NCI-H2081 treated with DMSO at 0.1 percent for 48 hours (cell line): Measurements from ENCODE around the gene PGAP3.
"Not testable (repeated sequence)": the region's sequence is repeated elsewhere in the genome, so short reads cannot be mapped to it uniquely, and the experiment has no call there.

ENCODE experiments used
- DNase-seq: peaks from one replicate; lab custom pipeline; 2025; lab: John Stamatoyannopoulos, UW

Gene PGAP3

DNA sequence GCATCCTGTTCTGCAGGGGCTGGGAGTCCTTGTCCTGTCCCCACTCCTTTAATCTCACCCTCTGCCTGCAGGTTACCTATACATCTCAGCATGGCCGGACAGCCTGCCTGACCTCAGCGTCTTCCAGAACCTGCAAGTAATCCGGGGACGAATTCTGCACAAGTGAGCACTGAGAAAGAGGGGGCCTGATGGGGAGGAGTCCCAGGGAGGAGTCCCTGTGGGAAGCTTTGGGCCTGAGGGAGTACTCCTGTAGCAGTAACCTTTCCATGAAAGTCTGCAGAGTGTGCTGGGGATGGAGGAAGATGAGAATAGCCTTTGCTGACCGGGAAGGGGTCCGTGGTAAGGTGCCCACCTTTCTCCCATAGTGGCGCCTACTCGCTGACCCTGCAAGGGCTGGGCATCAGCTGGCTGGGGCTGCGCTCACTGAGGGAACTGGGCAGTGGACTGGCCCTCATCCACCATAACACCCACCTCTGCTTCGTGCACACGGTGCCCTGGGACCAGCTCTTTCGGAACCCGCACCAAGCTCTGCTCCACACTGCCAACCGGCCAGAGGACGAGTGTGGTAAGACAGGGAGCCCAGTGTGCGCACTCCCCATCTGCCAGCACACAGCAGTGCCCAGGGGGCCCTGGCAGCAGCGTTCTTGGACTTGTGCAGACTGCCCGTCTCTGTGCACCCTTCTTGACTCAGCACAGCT lies 27.7 kb upstream of the PGAP3 start:
- DNase-seq = no peak

- no peak for DNase-seq
These were observed 26.4 kb upstream of the PGAP3 start for GRCh38 chr17:39714234-39714633.

- no peak for DNase-seq
These were observed 24.0 kb upstream of the PGAP3 start for GRCh38 chr17:39711851-39712250.

GRCh38 chr17:39711071-39711470 lies 23.2 kb upstream of the PGAP3 start:
- not testable (repeated sequence) for DNase-seq

- DNase-seq = no peak
These were observed 22.4 kb upstream of the PGAP3 start for GRCh38 chr17:39709998-39710964.

DNA sequence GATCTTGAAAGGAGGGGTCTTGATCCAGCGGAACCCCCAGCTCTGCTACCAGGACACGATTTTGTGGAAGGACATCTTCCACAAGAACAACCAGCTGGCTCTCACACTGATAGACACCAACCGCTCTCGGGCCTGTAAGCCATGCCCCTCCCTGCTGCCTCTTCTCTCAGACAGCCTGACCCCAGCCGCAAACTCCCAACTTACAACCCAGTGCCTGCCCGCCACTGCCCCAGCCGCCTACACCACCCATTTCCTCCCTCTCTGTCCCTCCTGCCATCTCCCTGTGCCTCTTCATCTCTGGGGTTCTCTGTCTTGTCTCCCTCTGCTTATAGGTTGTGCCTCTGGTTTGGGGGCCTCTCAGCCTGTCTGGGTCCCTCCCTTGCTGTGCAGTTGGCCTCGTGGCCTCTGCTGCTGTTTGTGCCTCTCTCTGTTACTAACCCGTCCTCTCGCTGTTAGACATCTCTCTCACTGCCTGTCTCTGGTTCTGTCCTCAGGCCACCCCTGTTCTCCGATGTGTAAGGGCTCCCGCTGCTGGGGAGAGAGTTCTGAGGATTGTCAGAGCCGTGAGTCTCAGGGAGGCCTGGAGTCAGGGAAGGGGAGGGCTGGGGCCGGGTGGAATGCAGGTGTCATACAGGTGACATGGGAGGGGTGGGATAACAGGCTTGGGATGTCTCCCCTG lies 21.6 kb upstream of the PGAP3 start:
- DNase-seq = no peak

DNA sequence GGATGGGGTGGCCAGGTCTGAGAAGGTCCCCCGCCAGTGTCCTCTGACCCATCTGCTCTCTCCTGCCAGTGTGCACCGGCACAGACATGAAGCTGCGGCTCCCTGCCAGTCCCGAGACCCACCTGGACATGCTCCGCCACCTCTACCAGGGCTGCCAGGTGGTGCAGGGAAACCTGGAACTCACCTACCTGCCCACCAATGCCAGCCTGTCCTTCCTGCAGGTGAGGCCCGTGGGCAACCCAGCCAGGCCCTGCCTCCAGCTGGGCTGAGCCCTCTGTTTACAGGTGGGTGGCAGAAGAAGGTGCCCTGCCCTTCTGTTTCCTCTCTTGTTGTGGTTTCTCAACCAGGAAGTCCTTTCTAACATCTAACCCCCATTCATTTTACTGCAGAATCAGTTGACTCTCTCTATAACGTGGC lies 19.1 kb upstream of the PGAP3 start:
- no peak for DNase-seq

GRCh38 chr17:39706383-39706782 lies 18.5 kb upstream of the PGAP3 start:
- DNase-seq = no peak

DNA sequence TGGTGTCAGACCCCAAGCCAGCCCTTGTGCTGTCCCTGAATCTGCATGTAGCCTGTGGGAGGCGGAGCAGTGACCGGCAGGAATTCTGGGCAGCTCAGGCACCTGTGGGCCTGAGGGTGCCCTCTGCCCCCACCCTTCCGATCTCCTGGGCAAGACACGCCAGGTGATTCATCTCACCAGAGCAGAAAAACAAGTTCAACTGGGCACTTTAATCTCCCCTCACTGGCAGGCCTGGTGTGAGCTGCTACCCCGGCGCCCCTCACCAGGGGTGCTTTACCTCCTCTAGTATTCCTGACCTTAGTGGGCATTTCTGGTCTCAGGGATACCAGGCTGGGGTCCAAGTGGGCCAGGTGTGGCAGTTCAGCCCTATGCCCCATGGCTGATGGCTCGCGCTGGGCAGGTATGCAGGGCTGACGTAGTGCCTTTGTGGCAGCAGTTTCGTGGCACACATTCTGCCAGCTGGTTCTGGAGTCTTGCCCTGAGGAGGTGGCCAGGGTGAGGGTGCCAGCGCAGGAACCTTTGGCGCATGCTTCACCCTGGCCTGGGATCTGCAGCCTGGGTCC lies 18.0 kb upstream of the PGAP3 start:
- DNase-seq = no peak

- no peak for DNase-seq
These were observed 17.1 kb upstream of the PGAP3 start for GRCh38 chr17:39704821-39705551.

DNA sequence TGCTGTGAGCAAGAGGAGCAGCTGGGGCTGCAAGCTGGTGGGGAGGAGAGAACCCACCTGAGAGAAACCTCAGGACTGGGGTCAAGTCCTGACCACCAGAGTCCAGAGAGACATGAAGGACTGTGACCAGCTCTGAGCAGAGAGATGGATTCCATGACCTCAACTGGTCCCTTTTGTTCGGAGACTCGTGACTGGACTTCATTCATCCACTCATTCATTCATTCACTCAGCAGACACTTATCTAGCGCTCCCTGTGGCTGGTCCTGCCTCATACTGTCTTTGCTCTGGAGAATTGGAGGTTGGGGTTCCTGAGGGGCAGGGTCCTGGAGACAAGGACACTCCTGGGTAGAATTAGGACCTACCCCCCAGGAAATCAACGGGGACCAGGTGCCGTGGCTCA lies 16.1 kb upstream of the PGAP3 start:
- no peak for DNase-seq

- no peak for DNase-seq
These were observed 15.3 kb upstream of the PGAP3 start for GRCh38 chr17:39702901-39703893.

DNA sequence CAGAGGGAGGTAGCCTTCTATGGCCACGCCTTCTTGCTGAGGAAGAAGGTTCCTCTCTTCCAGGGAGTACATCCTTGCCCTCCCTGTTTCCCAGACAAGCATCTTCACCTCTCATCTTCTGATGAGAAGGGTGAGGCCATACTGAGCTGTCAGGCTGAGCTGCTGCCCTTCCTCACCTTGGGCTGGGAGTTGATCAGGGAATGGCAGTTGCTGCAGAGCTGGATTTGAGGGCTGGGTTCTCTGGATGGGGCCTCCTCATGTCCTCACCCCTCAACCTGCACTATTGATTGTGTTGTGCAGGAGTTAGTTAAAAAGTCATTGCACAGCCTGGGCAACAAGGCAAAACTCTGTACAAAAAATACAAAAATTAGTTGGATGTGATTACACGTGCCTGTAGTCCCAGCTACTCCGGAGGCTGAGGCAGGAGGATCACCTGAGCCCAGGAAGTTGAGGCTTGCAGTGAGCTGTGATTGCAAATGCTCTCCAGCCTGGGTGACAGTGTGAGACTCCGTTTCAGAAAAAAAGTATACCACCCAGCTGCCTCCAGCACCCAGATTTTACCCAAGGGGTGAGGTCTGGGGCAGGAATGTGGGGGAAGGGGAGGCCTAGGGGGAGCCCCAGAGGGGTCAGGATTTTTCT lies 14.0 kb upstream of the PGAP3 start:
- DNase-seq = no peak

DNA sequence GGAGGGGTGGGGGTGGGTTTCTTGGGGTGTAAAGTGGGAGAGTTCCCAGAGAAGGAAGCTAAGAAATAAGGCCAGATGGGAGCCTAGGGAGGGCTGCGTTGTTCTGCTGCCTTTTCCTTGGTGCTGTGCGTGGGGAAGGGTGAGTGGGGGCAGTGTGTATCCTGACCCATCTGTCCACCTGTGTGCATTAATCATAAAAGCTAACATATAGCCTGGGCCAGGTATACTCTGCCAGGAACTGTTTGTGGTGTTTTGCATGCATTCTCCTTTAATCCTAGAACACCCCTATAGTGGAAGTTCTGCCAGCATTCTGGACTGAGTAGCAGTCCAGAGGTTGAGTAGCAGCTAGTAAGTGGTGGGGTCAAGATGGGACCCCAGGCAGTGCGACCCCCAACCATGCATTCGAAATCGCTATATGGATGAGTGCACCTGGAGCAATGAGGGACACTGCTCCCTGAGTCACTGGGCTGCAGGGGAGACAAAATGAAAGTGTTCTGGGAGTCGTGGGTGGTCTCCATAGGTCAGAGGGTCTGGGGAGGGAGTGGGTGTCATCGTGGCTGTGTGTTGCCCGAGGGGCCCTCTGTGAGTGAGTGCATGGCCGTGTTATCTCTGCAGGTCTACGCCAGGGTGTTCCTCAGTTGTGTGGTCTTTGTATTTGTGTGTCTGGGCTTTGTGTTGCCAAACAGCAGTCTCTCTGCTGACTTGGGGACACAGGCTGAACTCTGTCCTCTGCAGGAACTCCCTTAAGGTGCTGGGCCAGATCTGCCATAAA lies 13.3 kb upstream of the PGAP3 start:
- no peak for DNase-seq

- no peak for DNase-seq
These were observed 12.5 kb upstream of the PGAP3 start for GRCh38 chr17:39700148-39700987.

- no peak for DNase-seq
These were observed 11.9 kb upstream of the PGAP3 start, which contains the start of gene ERBB2 for GRCh38 chr17:39699818-39700147. ERBB2 (plus strand) TSS chr17:39700064; CDS start chr17:39700239, 175 bp downstream.

DNA sequence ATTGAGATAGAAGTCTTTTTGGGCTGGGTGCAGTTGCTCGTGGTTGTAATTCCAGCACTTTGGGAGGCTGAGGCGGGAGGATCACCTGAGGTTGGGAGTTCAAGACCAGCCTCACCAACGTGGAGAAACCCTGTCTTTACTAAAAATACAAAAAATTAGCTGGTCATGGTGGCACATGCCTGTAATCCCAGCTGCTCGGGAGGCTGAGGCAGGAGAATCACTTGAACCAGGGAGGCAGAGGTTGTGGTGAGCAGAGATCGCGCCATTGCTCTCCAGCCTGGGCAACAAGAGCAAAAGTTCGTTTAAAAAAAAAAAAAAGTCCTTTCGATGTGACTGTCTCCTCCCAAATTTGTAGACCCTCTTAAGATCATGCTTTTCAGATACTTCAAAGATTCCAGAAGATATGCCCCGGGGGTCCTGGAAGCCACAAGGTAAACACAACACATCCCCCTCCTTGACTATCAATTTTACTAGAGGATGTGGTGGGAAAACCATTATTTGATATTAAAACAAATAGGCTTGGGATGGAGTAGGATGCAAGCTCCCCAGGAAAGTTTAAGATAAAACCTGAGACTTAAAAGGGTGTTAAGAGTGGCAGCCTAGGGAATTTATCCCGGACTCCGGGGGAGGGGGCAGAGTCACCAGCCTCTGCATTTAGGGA lies 11.4 kb upstream of the PGAP3 start:
- not testable (repeated sequence) for DNase-seq

DNA sequence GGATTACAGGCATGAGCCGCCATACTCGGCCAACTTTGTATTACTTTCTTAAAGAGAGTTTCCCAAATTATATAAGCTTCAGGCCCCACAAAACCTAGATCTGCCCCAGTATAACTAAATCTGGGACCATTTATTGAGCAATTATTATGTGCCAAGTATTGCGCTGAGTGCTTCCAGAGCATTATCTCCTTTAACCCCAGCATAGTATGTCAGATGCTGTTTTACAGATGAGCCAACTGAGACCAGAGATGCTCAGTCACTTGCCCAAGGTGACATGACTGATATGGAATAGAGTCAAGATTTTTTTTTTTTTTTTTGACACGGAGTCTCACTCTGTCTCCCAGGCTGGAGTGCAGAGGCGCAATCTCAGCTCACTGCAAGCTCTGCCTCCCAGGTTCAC lies 10.1 kb upstream of the PGAP3 start:
- DNase-seq = no peak
